OCI-LY3 (cell line): Measurements from ENCODE around the gene COL6A5.

Experiments used
- H2AFZ ChIP-seq: fragments of 200-600, 300-600 bp; shearing (Covaris generic); 2 replicates; pipeline ENCODE4 v1.6.0; 2014; ENCODE audit warnings: antibody characterized with exemption, low read depth, low read length
- H3K27ac ChIP-seq: fragments of 200-600, 300-600 bp; sonication (generic); 2 replicates; pipeline ENCODE4 v1.5.1; 2014; ENCODE audit warnings: mild to moderate bottlenecking, low read length, moderate library complexity, mixed read lengths
- H3K27me3 ChIP-seq: fragments of 200-600, 300-600 bp; sonication (generic); 2 replicates; pipeline ENCODE4 v1.6.1; 2014; ENCODE audit warnings: low read depth, low read length, mixed read lengths
- H3K36me3 ChIP-seq: fragments of 200-600, 300-600 bp; sonication (generic); replicated peaks from 2 replicates; pipeline ENCODE3; 2014; ENCODE audit warnings: low read depth, low read length, mixed read lengths
- H3K4me1 ChIP-seq: fragments of 300-600, 200-600 bp; sonication (generic); 2 replicates; pipeline ENCODE4 v1.6.1; 2014; ENCODE audit warnings: low read length, mixed read lengths
- H3K4me2 ChIP-seq: fragments of 200-600, 300-600 bp; sonication (generic); 2 replicates; pipeline ENCODE4 v1.6.1; 2014; ENCODE audit warnings: low read length, mixed read lengths
- H3K4me3 ChIP-seq: fragments of 300-600, 200-600 bp; sonication (generic); 2 replicates; pipeline ENCODE4 v1.5.1; 2014; ENCODE audit warnings: antibody characterized with exemption, mild to moderate bottlenecking, low read length, moderate library complexity
- H3K79me2 ChIP-seq: fragments of 300-600, 200-600 bp; shearing (Covaris generic); 2 replicates; pipeline ENCODE4 v1.6.1; 2014; ENCODE audit warnings: mild to moderate bottlenecking, low read length, mixed read lengths
- H3K9ac ChIP-seq: fragments of 300-600, 200-600 bp; shearing (Covaris generic); 2 replicates; pipeline ENCODE4 v1.6.0; 2014; ENCODE audit warnings: mild to moderate bottlenecking, low read length, moderate library complexity
- H3K9me3 ChIP-seq: fragments of 200-600, 300-600 bp; shearing (Covaris generic); 2 replicates; pipeline ENCODE4 v1.6.1; 2014; ENCODE audit warnings: low read length, mixed read lengths; ENCODE audit not compliant: insufficient read depth
- H4K20me1 ChIP-seq: fragments of 200-600, 300-600 bp; sonication (generic); 2 replicates; pipeline ENCODE4 v1.6.1; 2016; ENCODE audit warnings: low read length, mixed read lengths; ENCODE audit not compliant: insufficient read depth
- EZH2phosphoT487 ChIP-seq: fragments of 200-600 bp; shearing (Covaris generic); IDR thresholded peaks from 2 replicates; pipeline ENCODE4 v1.6.1; 2018; ENCODE audit warnings: antibody characterized with exemption, mixed run types, low read depth
- TF ChIP-seq, protein P1 (sequence below): fragments of 200-600, 300-600 bp; sonication (generic); IDR thresholded peaks from 2 replicates; pipeline ENCODE4 v1.5.1; 2014; ENCODE audit warnings: antibody characterized with exemption, low read length, low read depth

The COL6A5 gene

DNA sequence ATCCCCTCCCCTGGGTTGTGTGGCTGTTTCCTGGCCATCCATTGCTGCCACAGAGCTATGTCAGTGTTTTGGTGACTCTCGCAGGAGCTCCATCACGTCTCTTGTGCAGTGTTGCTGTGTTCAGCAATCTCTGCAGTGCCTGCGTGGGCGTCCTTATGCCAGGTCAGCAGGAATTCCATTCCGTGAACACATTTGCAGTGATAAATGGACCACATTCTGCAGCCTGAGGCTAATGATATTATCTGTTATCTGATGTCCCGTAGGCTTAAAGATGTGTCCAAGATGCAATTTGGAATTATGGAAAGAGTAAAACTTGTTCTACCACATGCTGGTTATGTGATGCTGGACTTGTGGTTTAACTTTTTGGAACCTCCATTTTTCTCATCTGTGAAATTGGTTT, 146.0 kb downstream of the COL6A5 start:
- no peaks in the 10 kb centered on the region for H3K9me3 ChIP-seq

DNA sequence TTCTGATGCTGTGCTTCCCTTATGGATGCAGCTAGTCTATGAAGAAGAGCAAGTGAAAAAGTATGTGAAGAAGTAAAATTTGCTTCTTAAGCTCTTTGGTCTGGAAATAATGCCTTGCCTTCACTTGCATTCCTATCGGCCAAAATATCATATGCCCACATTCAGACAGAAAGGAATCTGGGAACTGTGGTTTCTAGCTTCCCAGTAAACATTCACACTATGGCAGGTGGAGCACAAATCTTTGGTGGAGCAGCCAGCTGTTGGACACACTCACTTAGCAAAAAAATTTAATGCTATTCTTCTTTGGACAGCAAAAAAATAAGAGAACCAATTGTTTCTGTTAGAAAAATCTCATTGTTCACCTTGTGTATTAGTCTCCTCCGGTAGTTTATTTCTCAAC, 159.2 kb downstream of the COL6A5 start:
- no peak overlapping the region for H3K4me2 ChIP-seq
- no peaks in the 10 kb centered on the region for H4K20me1 ChIP-seq
- H3K36me3 ChIP-seq = no peaks in the 10 kb centered on the region
- no peak overlapping the region for H3K27ac ChIP-seq
- H3K4me3 ChIP-seq = no peak overlapping the region
- no peaks in the 10 kb centered on the region for H3K4me1 ChIP-seq
- no peaks in the 10 kb centered on the region for H3K79me2 ChIP-seq
- H2AFZ ChIP-seq = no peak overlapping the region
- no peak overlapping the region for H3K9ac ChIP-seq
- H3K9me3 ChIP-seq = no peaks in the 10 kb centered on the region
- peaks cover 26% of the 10 kb centered on the region for H3K27me3 ChIP-seq
- TF ChIP-seq, protein P1, sequence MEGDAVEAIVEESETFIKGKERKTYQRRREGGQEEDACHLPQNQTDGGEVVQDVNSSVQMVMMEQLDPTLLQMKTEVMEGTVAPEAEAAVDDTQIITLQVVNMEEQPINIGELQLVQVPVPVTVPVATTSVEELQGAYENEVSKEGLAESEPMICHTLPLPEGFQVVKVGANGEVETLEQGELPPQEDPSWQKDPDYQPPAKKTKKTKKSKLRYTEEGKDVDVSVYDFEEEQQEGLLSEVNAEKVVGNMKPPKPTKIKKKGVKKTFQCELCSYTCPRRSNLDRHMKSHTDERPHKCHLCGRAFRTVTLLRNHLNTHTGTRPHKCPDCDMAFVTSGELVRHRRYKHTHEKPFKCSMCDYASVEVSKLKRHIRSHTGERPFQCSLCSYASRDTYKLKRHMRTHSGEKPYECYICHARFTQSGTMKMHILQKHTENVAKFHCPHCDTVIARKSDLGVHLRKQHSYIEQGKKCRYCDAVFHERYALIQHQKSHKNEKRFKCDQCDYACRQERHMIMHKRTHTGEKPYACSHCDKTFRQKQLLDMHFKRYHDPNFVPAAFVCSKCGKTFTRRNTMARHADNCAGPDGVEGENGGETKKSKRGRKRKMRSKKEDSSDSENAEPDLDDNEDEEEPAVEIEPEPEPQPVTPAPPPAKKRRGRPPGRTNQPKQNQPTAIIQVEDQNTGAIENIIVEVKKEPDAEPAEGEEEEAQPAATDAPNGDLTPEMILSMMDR = no peak
- TF ChIP-seq EZH2phosphoT487 = no peak

More for the DNA sequence above, 146.0 kb downstream of the COL6A5 start:
- Histone ChIP-seq H3K4me2 (no peak overlapping the region), H2AFZ (no peak overlapping the region), H3K36me3 (no peaks in the 10 kb centered on the region), H3K9ac (no peak overlapping the region), H3K79me2 (no peaks in the 10 kb centered on the region), H3K4me1 (no peaks in the 10 kb centered on the region), H3K27me3 (0 out of 2 replicates have a peak, but pooled peaks cover 3% of the 10 kb centered on the region), H3K27ac (no peak overlapping the region), H4K20me1 (no peaks in the 10 kb centered on the region), H3K4me3 (no peak overlapping the region)
- TF ChIP-seq EZH2phosphoT487 = no peak
- TF ChIP-seq, protein P1 = no peak

DNA sequence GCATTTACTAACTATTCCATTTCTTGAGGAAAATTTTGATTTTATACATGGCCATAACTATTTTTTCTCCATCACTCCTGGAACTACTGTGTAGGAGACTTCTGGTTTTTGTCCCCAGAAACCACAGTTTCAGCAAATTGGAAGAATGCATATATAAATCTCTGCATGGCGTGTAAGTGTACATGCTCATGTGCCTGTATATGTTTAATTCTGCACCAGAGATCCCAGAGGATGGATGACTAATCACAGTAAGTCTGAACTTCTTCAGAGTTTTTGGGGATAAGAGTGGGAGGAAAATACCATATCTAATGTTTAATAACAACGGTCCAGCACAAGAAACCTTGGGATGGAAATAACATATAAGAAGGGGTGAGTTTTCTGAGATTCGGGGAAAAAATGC, 160.6 kb downstream of the COL6A5 start:
- H3K36me3 ChIP-seq = no peaks in the 10 kb centered on the region
- H4K20me1 ChIP-seq = no peaks in the 10 kb centered on the region
- no peaks in the 10 kb centered on the region for H3K9me3 ChIP-seq
- no peaks in the 10 kb centered on the region for H3K79me2 ChIP-seq
- peaks cover 33% of the 10 kb centered on the region for H3K27me3 ChIP-seq
- H3K9ac ChIP-seq = no peak overlapping the region
- no peak overlapping the region for H3K4me3 ChIP-seq
- H2AFZ ChIP-seq = no peak overlapping the region
- H3K4me2 ChIP-seq = no peak overlapping the region
- H3K4me1 ChIP-seq = no peaks in the 10 kb centered on the region
- no peak for TF ChIP-seq EZH2phosphoT487
- TF ChIP-seq, protein P1 = no peak
- H3K27ac ChIP-seq = no peak overlapping the region

DNA sequence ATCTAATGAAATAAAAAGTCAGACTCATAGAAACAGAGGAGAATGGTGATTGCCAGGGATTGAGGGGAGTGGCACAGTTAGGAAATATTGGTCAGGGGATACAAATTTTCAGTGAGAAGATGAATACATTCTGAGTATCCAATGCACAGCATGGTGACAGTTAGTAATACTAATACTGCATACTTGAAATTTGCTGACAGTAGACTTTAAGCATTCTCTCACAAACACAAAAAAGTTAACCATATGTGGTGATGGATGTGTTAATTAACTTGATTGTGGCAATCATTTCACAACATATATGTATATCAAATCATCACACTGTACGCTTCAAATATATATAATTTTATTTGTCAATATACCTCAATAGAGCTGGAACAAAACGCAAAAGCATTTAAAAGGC, 162.3 kb downstream of the COL6A5 start:
- no peak overlapping the region for H3K4me3 ChIP-seq
- peaks cover 34% of the 10 kb centered on the region for H3K27me3 ChIP-seq
- no peaks in the 10 kb centered on the region for H3K9me3 ChIP-seq
- H3K79me2 ChIP-seq = no peaks in the 10 kb centered on the region
- TF ChIP-seq, protein P1 = no peak
- TF ChIP-seq EZH2phosphoT487 = no peak
- H3K4me1 ChIP-seq = no peaks in the 10 kb centered on the region
- H3K4me2 ChIP-seq = no peak overlapping the region
- H3K36me3 ChIP-seq = no peaks in the 10 kb centered on the region
- no peak overlapping the region for H3K9ac ChIP-seq
- no peaks in the 10 kb centered on the region for H4K20me1 ChIP-seq
- no peak overlapping the region for H2AFZ ChIP-seq
- no peak overlapping the region for H3K27ac ChIP-seq
